DMS153 treated with DMSO at 0.1 percent for 48 hours (cell line): ENCODE measurements around the gene NKX1-1.
"Not testable (repeated sequence)": the region's sequence is repeated elsewhere in the genome, so short reads cannot be mapped to it uniquely, and the experiment has no call there.

ENCODE experiments used
- DNase-seq: peaks from one replicate; lab custom pipeline; 2025; ENCODE audit not compliant: unreplicated experiment; lab: John Stamatoyannopoulos, UW

The NKX1-1 gene

DNA sequence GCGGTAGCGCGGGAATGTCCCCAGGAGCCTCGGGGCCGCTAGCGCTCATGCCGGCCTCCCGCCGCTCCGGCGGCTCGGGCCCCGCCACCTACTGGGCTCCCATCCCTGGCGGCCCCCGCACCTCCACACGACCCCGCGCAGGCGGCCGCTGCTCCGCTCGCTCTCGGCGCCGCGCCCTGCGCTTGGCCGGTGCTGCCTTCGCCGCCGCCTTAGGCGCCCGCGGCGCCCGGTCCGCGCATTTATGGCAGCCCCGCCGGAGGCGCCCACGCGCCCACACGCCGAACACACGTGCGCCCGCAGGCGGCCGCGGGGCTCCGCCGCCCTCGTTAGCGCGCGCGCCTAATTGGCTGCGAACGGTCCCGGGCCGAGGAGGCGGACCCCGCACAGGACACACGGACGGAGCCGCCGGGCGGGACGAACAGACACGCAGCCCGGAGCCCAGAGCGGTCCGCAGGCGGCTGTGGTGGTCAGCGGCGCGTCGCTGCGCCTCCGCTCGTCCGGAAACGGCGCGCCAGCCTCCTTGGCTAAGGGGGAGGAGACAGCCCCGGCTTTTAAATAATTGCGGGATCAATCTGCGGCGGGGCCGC, at the start of gene NKX1-1:
NKX1-1 (minus strand) TSS at position 49 of the 587 bp plus-strand sequence; CDS start at position 49, 0 bp downstream.
- DNase-seq, result no peak

DNA sequence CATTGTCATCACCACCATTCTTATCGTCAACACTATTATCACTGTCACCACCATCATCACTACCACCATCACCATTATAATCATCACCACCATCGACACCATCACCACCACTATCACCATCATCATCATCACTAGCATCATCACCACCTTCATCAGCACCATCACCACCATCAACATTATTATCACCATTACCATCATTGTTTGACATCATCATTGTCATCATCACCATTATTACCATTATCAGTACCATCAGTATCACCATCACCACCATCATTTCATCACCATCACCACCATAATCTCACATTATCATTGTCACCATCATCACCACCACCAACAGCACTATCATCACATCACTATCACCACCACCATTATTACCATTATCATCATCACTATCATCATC, 47.5 kb upstream of the NKX1-1 start:
- no peak for DNase-seq

DNA sequence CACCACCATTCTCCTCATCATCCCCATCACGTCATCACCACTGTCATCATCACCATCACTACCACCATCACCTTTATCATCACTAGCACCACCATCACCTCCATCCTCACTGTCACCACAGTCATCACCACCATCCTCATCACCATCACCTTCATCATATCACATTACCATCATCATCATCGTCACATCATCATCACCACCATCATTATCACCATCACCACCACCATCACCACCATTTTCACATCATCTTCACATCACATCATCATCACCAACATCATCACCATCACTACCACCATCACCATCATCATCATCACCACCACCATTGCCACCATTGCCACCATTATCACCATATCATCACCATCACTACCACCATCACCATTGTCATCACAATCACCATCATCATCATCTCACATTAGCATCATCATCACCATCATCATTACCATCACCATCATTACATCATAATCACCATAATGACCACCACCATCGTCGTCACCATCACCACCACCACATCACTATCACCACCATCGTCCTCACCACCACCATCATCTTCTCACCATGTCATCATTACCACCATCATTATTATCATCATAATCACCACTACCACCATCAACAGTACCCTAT, 46.3 kb upstream of the NKX1-1 start:
- DNase-seq, result no peak

DNA sequence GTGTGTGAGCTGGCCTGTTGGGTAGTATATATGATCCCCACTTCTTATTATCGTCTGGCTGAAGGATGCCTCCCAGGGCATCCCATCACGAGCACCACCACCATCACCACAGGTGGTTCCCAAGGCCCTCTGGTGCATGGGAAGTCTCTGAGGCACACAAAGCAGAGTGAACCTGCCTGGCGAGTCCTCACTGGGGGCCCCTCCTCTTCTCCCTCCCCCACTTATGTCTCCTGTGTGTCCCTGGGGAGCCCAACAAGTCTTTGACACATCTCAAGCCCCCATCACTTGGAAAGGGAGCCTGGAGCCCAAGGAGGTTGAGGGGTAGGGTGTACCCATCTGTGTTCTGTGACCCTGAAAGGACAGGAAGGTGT, 45.5 kb upstream of the NKX1-1 start:
- no peak for DNase-seq

DNA sequence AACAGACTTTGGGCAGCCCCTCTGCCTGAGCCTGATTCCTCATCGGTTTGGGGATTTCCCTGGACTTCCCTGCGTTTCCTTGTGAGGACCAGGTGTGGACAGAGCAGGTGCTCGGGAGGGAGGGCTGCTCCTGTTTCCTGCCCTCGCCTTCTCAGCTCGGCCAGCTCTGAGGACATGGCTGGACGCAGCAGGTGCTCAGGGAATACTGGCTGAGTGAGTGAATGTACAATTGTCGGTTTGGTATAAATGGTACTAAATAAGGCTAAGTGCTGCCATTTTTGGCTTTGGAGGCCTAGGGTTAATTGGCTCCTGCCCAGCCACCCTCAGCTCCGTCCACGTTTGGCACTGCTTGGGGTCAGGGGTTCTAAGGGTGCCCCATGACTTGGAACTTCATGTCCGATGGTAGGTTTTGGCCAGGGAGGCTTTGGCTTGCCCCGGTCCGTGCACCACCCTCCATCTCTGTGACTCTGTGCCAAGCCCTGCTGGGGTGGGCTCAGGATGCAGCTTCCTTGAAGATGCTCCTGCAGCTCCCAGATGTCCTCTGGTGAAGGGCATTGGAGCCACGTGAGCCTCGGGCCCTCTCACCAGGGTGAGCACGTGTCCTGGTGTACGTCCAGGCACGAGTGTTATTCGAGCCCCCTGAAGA, 45.0 kb upstream of the NKX1-1 start:
- DNase-seq, result no peak

DNA sequence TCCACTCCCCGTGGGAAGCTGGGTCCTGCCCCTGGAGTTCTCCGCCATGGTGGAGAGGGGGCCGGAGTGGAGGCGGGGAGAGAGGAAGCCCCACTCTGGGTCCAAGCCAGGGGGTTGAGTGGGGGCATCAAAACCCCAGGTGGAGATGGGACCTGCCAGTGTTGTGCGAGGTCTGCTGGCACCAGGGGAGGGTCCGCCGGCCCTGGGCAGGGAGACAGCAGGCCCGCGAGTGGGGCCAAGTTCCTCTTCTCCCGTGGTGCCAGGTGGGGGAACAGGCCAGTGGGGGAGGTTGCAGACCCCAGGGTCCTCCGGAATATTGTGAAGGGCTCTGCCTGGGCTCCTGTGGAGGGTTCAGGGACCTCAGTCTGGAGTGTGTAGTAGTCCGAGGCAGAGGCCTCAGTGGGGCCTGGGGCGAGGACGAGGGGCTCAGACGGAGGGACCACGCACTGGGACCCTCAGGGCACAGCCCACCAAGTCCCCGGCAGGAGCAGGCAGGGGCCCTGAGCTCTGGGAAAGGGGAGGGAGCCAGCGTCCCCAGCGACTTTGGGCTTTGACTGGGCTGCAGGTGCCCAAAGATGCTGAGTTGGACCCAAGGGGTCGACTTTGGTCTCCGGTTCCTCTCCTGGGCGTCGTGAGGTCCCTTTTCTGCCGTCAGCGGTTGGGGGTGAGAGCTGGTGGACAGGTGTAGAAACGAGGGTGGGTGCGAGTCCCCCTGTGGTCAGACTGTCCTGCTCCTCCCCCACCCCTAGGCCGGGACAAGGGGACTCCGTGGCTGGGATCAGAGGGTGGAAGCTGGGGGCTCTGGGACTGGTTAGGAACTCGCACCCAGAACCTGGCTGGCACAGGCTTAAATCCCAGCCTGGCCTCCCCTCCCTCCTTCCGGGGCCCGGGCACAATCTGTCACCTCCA, 43.8 kb upstream of the NKX1-1 start:
- no peak for DNase-seq

DNA sequence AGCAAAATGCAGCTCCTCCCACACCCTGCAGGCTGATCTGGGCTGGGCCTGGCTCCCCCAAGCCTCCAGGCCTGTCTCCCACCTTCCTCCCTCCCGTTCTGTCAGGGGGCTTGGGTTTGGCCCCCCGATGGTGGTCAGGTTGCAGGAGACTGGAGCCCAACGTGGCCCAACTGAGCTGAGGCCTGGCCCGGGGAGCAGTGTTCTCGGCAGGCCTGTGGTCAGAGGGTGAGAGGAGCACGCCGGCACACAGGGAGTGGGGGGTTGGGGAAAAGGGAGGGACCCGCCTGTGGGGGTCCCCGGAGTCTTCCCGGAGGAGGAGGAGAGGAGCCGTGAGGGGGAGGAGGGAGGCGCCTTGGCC, 43.2 kb upstream of the NKX1-1 start:
- DNase-seq, result no peak

DNA sequence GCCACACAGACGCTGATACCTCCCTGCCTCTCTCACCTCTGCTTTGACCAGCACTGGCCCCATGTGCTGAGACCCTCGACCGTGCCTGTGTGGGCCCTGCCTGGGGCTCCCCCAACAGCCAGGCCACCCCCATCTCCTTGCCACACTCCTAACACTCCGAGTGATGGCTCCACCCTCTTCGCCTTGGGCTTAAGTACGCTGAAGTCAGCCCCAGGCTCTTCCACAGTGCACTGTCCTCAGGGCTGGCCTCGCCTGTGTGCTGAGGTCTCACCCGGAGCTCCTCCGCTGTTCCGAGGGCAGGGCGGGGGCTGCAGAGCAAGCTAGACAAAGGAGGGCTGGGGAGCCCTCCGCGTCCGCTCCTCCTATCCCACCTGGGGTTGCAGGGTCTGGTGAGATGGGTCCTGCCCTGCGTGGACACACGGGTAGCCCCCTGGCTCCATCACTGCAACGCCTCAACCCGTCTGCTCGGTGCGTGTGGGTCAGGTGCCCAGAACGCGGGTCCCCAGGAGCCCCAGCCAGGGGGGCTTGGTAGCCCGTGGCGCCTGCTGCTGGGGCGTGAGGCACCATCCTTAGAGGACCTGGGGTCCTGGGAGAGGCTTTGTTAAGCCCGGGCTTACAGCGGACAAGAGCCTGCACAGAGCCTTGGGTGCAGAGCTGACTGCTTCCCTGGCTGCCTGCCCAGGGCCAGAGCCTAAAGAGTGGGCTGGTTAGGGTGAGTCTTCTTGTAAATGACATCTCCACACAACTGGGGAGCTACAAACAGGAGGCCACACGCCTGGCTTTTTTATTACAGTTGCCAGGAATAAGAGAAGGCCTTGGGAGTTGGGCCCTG, 42.6 kb upstream of the NKX1-1 start:
- DNase-seq, result no peak

DNA sequence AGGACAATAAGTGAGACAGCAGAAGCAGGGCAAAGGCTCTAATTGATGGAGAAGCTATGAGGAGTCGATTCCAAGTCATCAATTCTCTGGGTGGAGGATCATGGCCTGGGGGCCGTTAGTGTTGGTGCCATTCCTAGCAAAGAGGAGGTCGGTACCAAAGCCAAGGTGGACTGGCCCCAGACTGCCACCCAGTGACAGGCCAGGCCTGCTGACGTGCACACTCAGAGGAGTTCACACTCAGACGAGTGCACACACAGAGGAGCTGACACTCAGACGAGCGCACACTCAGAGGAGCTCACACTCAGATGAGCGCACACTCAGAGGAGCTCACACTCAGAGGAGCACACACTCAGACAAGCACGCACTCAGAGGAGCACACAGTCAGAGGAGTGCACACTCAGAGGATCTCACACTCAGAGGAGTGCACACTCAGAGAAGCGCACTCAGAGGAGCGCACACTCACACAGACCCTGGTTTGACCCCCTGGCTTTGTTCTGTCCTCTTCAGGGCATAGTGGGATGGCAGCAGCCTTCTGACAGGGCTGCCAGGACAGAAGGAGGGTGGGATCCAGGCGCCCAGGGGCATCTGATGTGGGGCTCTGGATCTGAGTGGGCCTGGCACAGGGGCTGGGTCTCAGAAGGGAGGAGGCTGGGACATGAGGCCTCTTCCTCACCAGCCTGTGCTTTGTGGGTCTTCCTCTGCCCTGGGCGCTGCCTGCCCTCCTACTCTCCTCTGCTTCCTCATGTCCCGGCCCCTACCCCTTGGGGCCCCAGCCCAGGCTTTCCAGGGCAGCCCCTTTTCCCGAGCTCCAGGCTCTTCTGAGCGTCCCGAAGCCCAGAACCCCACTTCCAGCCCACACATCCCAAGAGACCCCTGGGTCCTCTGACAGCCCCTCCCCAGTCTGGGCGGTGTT, 41.7 kb upstream of the NKX1-1 start:
- no peak for DNase-seq

DNA sequence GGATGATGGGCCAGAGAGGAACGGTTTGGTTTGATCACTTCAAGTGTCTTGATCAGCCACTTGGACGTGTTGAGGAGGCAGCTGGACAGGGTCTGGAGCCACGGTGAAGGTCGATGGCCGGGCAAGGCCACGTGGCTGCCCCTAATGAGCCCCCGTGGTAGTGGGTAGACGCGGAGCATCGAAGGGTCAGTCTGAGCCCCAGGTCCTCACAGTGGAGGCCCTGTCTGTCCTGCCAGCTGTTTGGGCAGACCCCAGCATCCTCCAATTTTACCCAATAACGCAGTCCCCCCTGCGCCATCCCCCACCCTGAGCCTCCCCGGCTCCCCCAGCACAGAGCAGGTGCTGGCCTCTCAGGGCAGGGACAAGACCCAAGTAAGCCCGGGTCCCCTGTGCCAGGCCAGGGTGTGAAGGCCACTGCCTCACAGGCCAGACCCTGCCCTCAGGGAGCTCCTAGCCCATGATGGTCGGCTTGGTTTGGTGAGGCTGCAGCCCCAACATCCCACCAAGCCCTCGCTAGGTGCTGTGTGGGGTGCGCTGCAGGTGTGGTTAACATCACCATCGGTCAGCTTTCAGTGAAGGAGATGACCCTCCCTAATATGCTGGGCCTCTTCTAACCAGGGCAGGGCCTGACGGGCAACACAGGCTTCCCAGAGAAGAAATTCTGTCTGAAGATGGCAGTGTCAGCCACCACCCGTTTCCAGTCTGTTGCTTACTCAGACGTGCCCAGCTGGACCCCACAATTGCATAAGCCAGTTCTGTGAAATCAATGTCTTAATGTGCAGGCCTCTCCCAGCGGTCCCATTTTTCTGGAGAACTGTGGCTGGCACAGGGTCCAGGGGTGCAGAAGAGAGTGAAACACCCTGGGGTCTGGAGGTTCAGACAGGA, 40.5 kb upstream of the NKX1-1 start:
- no peak for DNase-seq

DNA sequence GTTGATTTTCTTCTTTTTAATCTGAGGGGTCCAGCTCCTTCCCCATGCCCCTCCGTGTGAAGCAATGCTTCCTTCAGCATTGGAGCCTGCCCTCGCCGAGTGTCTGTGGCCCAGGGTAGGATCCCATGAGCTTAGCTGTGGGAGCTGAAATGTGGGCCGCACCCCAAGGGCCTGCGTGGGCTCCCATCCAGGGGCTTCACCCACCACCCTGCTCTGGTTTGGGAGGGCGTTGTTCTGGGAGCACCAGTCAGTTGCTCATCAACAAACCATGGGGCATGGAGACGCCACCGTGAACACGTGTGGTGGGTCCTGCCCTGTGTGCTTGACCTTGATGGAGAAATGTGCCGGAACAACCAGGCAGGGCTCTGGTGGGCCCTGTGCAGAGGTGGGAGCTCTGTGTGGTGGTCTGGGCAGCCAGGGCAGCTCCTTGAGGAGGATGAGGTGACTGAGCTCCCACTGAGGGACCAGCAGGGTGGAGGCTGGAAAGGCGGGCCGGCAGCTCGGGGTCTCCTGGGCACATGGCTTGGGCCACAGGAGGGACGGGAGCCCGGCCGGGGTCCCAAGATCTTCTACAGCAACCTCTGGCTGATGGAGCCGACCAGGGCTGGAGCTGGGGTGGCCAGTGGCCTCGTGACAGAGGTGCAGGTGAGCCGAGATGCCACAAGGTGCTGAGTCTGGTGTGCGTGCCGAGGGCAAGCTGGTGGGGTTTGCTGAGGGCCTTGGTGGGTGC, 39.6 kb upstream of the NKX1-1 start:
- no peak for DNase-seq

DNA sequence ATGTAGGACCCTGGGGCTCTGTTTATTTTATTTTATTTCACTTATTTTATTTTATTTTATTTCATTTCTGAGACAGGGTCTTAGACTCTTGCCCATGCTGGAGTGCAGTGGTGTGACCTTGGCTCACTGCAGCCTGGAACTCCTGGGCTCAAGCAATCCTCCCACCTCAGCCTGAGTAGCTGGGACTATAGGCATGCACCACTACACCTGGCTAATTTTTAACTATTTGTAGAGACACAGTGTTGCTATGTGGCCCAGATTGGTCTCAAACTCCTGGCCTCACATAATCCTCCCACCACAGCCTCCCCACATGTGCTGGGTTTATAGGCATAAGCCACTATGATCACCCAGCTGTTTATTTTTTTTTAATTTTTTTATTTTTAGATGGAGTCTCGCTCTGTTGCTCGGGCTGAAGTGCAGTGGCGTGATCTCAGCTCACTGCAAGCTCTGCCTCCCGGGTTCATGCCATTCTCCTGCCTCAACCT, 37.5 kb upstream of the NKX1-1 start:
- DNase-seq, result not testable (repeated sequence)

DNA sequence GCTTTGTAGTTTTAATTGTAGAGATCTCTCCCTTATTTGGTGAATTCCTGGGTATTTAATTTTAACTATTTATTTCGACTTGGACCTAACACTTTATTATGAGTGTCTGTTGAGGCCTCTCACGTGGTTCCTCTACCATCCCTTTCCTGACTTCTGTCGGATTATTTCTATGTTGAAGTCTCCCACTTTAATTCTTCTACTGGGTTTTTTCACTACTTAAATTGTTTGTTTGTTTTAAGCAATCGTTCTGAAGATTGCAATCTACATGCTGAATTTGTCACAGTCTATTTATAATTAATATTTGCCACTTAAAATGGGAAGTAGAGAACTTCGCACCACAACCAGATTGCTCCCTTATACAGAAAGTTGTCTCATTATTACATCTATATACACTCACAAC, 20.8 kb upstream of the NKX1-1 start:
- no peak for DNase-seq

DNA sequence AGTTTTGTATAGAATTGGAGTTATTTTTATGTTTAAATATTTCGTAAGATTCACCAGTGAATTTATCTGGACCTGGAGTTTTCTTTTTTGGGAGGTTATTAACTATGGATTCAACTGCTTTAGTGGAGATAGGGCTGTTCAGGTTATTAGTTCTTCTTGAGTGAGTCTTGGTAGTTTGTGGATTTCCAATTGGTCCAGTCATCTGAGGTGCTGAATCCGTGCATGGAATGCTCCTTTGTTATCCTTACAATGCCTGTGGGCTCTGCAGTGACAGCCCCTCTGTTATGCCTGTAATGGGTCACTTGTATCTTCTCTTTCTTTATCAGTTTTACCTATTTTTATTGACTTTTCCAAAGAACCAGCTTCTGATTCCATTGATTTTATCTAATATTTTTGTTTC, 15.4 kb upstream of the NKX1-1 start:
- DNase-seq, result no peak

DNA sequence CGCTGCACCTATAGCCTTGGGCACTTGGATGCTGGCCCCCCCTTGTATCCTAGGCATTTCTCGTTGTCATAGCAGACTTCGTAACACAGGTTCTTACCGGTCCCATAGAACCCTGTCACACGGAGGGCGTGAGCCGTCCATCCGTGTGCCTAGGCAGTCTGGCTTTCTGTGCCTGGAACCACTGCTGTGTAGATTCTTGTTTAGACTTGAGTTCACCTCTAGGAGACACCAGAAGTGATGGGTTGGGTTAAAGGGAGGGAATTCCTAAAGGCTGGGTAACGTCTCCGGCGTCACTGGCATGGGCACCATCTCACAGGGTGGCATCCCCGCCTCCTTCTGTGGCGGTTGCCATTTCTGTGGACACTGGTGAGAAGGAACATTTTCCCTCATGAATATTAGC, 13.5 kb upstream of the NKX1-1 start:
- no peak for DNase-seq

DNA sequence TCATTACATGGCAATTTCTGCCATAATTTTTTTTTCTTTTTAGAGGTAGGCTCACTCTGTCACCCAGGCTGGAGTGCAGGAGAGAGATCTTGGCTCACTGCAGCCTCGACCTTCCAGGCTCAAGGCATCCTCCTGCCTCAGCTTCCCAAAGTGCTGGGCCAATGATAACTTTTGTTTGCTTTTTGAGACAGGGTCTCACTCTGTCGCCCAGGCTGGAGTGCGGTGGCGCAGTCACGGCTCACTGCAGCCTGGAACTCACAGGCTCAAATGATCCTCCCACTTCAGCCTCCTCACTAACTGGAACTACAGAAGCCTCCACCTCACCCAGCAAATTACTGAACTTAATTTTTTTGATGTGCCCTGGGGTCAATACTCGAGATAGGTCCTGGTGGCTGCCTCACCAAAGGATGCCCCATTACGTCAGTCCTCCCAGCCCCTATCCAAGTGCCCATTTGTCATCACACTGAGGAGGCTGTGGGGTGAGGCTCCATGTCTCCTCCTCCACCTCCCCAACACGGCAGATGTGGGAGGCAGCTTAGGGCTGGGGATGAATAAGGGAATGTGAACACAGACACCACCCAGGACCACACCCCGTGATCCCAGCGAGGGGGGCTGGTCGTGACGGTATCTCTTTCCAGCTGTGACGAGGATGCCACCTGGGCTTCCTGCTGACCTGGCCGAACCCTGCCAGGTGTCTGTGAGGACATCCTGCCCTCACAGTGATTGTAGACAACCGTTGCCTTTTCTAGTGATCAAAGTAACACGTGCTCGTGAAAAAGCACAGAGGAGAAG, 12.4 kb upstream of the NKX1-1 start:
- no peak for DNase-seq
